GM12878 (cell line): ENCODE results near the gene DNAJC18. TPM values are rescaled to one million over a fixed set of nuclear protein-coding genes. Genes with fewer than 3 reads are reported as not detected.
A peak's percentile ranks its signal among the peaks of the same experiment; 100 is the strongest.

Experiments
- ATAC-seq: fragments of 200-7000 bp; cut with Tn5 transposase; 3 replicates; pipeline ENCODE4 v1.9.1; 2020; ENCODE audit warnings: mild to moderate bottlenecking, moderate library complexity
- BruUV-seq: library from RNA; stranded (reverse); fragments of 400-500 nt; replicated peaks from 2 replicates; lab custom pipeline; 2021; lab: Mats Ljungman, UMichigan
- CTCF ChIA-PET: fragments of 300-600 bp; sonication (Branson Sonifier 250); formaldehyde crosslinking; extraction: SDS; loops from one replicate; lab custom pipeline; 2021; ENCODE audit warnings: inconsistent platforms; lab: Yijun Ruan, JAX
- POLR2A ChIA-PET: fragments of 350-600 bp; formaldehyde crosslinking; extraction: SDS; loops from one replicate; lab custom pipeline; 2021; ENCODE audit warnings: inconsistent platforms; lab: Charles Lee
- RAD21 ChIA-PET: fragments of 300-600 bp; sonication (Branson Sonifier 250); formaldehyde crosslinking; loops from one replicate; lab custom pipeline; 2023; ENCODE audit warnings: antibody characterized with exemption; ENCODE audit not compliant: unreplicated experiment; lab: Charles Lee
- SMC1A ChIA-PET: fragments of 300-600 bp; sonication (Branson Sonifier 250); formaldehyde crosslinking; loops from one replicate; lab custom pipeline; 2023; ENCODE audit not compliant: unreplicated experiment, uncharacterized antibody; lab: Charles Lee
- DNase-seq: peaks from one replicate; pipeline ENCODE4 v3.0.0-alpha.2; 2011; ENCODE audit warnings: low read depth, low spot score
- FAIRE-seq: peaks from 3 replicates; lab custom pipeline; 2011; peaks lifted over from hg19 to GRCh38; lab: Jason Lieb, UNC
- H2AFZ ChIP-seq: 2 replicates; pipeline ENCODE4 v1.6.0; 2011; ENCODE audit warnings: low read depth, low read length, control low read depth; ENCODE audit not compliant: control insufficient read depth
- H3K27ac ChIP-seq: 2 replicates; pipeline ENCODE4 v1.5.1; 2011; ENCODE audit warnings: control low read depth; ENCODE audit not compliant: control insufficient read depth, insufficient read depth
- H3K27me3 ChIP-seq, 2 experiments: replicated peaks in 1 of 2; 2 replicates each; pipeline versions ENCODE4 v1.6.0 to v1.6.1; 2011; ENCODE audit warnings: low read length in 1 of 2; ENCODE audit not compliant: control insufficient read depth in 2 of 2, insufficient read depth in 2 of 2
- H3K36me3 ChIP-seq, 2 experiments: 2 replicates each; pipeline ENCODE4 v1.5.1; 2011; ENCODE audit warnings: low read length in 1 of 2; ENCODE audit not compliant: control insufficient read depth in 2 of 2, insufficient read depth in 2 of 2
- H3K4me1 ChIP-seq: 2 replicates; pipeline ENCODE4 v1.6.1; 2011; ENCODE audit warnings: mild to moderate bottlenecking, low read length, moderate library complexity, mixed read lengths; ENCODE audit not compliant: control insufficient read depth, insufficient read depth
- H3K4me2 ChIP-seq: 2 replicates; pipeline ENCODE4 v1.6.0; 2011; ENCODE audit warnings: control low read depth; ENCODE audit not compliant: control insufficient read depth, insufficient read depth
- H3K4me3 ChIP-seq: fragments of 200-600 bp; sonication (generic); 2 replicates; pipeline ENCODE4 v1.5.1; 2016
- H3K79me2 ChIP-seq: 2 replicates; pipeline ENCODE4 v1.6.0; 2011; ENCODE audit warnings: low read length; ENCODE audit not compliant: control insufficient read depth, insufficient read depth
- H3K9ac ChIP-seq: 2 replicates; pipeline ENCODE4 v1.8.0; 2011; ENCODE audit warnings: low read length, control low read depth, mixed read lengths; ENCODE audit not compliant: control insufficient read depth, insufficient read depth
- H3K9me3 ChIP-seq: replicated peaks from 3 replicates; pipeline ENCODE4 v1.5.1; 2011; ENCODE audit warnings: mild to moderate bottlenecking, low read length; ENCODE audit not compliant: control insufficient read depth, insufficient read depth
- H4K20me1 ChIP-seq: 2 replicates; pipeline ENCODE4 v1.6.0; 2011; ENCODE audit not compliant: control insufficient read depth, insufficient read depth
- ATF2 ChIP-seq: IDR thresholded peaks from 2 replicates; pipeline ENCODE4 v1.6.1; 2012; ENCODE audit warnings: low read length, inconsistent platforms
- BCL11A ChIP-seq: IDR thresholded peaks from 2 replicates; pipeline ENCODE4 v1.6.1; 2011; ENCODE audit warnings: low read depth, low read length
- BCLAF1 ChIP-seq: fragments of 450-650 bp; IDR thresholded peaks from 2 replicates; pipeline ENCODE4 v1.6.1; 2017; ENCODE audit warnings: antibody characterized with exemption, mild to moderate bottlenecking, moderate library complexity
- CBFB ChIP-seq: IDR thresholded peaks from 2 replicates; pipeline ENCODE4 v1.6.1; 2016; ENCODE audit warnings: antibody characterized with exemption, low read depth
- FOXM1 ChIP-seq: IDR thresholded peaks from 2 replicates; pipeline ENCODE4 v1.6.1; 2012; ENCODE audit warnings: low read depth, mild to moderate bottlenecking, inconsistent platforms, low read length, moderate library complexity
- GATAD2B ChIP-seq: fragments of 450-650 bp; conservative IDR thresholded peaks from 2 replicates; pipeline ENCODE4 v1.6.1; 2017; ENCODE audit warnings: low read depth, mild to moderate bottlenecking, moderate library complexity
- MTA2 ChIP-seq: fragments of 450-650 bp; IDR thresholded peaks from 2 replicates; pipeline ENCODE4 v1.6.1; 2016; ENCODE audit warnings: low read depth, mild to moderate bottlenecking, moderate library complexity
- SIX5 ChIP-seq: IDR thresholded peaks from 2 replicates; pipeline ENCODE4 v1.6.1; 2011; ENCODE audit warnings: mild to moderate bottlenecking, low read depth, low read length, moderate library complexity; ENCODE audit not compliant: severe bottlenecking
- TBL1XR1 ChIP-seq: IDR thresholded peaks from 2 replicates; pipeline ENCODE4 v1.6.1; 2012; ENCODE audit warnings: low read depth, low read length, improper control_type of control experiment
- TCF12 ChIP-seq: IDR thresholded peaks from 2 replicates; pipeline ENCODE4 v1.6.1; 2011; ENCODE audit warnings: low read depth, mild to moderate bottlenecking, low read length
- ZBED1 ChIP-seq: IDR thresholded peaks from 2 replicates; pipeline ENCODE4 v1.6.1; 2016; ENCODE audit warnings: borderline replicate concordance
- WGBS: methylation state at CpG from one replicate; pipeline ENCODE4 v1.1.6; 2016; ENCODE audit warnings: low lambda C conversion rate; ENCODE audit not compliant: insufficient replicate concordance, insufficient coverage; ENCODE audit errors: missing lambda C conversion rate; 5-methylcytosine and 5-hydroxymethylcytosine counted together
- in situ Hi-C: fragments of 300-500 bp; cut with MboI; formaldehyde crosslinking; loops from 9 replicates; pipeline ENCODE4 v1.14.3; 2018; ENCODE audit warnings: mixed read lengths
- intact Hi-C: fragments of 100-400 bp; cut with micrococcal nuclease; formaldehyde crosslinking; loops from one replicate; pipeline ENCODE4 v1.14.2; 2022; ENCODE audit not compliant: unreplicated experiment
- polyA plus RNA-seq, 11 experiments: library from polyadenylated mRNA; depleted of rRNA in 4 of 11; unstranded in 6 of 11; stranded (reverse) in 5 of 11; fragments of >200 nt; fragmentation: Nextera tagmentation in 4 of 11; fragmentation: Illumina TruSeq in 1 of 11; extraction: Ambion mirVana in 4 of 11; extraction: Trizol in 1 of 11; gene quantifications; 1 replicate in 1 of 11; 2 replicates in 10 of 11; pipeline versions ENCODE4 v1.2.1 to v1.2.3, GENCODE V29; 2011 to 2016; ENCODE audit warnings: inconsistent platforms in 2 of 11, missing spikeins in 2 of 11, low read depth in 1 of 11
- total RNA-seq, 4 experiments: library from RNA; depleted of rRNA in 3 of 4; stranded (reverse); fragments of >200 nt in 3 of 4; fragmentation: Illumina TruSeq in 1 of 4; extraction: Trizol in 1 of 4; gene quantifications; 2 replicates each; pipeline versions ENCODE4 v1.2.1 to v1.2.3, GENCODE V29; 2013 to 2021
- TF ChIP-seq, protein P1 (sequence below): fragments of 450-650 bp; IDR thresholded peaks from 2 replicates; pipeline ENCODE4 v1.6.1; 2017; ENCODE audit warnings: low read depth, mild to moderate bottlenecking, moderate library complexity
- TF ChIP-seq, protein P2 (sequence below): fragments of 450-650 bp; IDR thresholded peaks from 2 replicates; pipeline ENCODE4 v1.6.1; 2016; ENCODE audit warnings: mild to moderate bottlenecking
- TF ChIP-seq, protein P3 (sequence below): IDR thresholded peaks from 2 replicates; pipeline ENCODE4 v1.6.1; 2011; ENCODE audit warnings: low read depth, low read length, improper control_type of control experiment, borderline replicate concordance

DNAJC18 gene
- total and polyA plus RNA-seq, 10 of the 15 experiments (the other 5 are each of a cell fraction or from before 2014, with no cell fraction given): 6.4 to 26.7 (median 17.7) TPM

DNA sequence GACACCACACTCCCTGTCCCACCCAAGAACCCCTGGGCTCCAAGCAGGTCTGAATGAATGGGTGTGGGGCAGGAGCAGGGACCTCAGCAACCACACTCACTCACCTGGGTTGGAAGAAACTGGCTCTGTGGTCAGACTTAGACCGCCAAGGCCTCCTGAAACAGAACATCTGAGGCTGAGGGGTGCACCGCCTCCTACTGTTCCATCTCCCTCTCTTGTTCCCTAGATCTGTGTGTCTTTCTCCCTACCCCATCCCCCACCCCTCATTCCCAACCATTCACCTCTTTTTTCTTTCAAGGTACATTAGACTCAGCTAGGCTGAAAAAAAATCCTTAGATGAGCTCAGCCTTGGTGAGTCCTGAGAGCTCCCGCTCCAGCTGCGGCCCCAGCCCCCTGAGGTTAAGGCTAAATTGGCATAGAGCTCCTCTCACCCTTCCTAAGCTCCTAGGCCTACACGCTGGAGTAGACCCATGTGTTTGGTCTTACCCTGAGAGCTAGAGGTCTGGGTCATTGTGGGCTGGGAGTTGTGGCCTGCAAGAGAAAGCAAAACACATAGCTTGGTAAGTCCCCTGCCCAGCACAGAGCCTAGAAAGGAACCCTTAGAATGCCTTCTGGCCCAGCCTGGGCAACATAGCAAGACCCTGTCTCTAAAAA is 18.5 kb upstream of the DNAJC18 start:
- no peaks in the 10 kb centered on the region for H3K79me2 ChIP-seq
- ChIA-PET CTCF (interaction anchor here (0.6 to 4.4 kb wide), 9 partner anchors 8 to 114 kb away, joined by 3 to 39 read pairs (median 16); partner anchors contain the start of genes DNAJC18 and STING1), RAD21 (interaction anchor here (0.5 to 3.6 kb wide), 19 partner anchors 10 to 691 kb away, joined by 3 to 47 read pairs (median 5); partner anchors contain the start of genes DNAJC18, SMIM33 and STING1), SMC1A (interaction anchor here (0.7 to 4.1 kb wide), 12 partner anchors 8 to 63 kb away, joined by 3 to 32 read pairs (median 6); partner anchors contain the start of genes DNAJC18 and STING1), POLR2A (interaction anchor here (0.6 to 3.6 kb wide), 16 partner anchors 10 to 1732 kb away, joined by 3 to 53 read pairs (median 4); partner anchors contain the start of gene DNAJC18)
- in situ Hi-C loops: no loop called here
- H3K4me3 ChIP-seq: no peak overlapping the region; the same call in 1 of the 2 replicates
- no peak for DNase-seq
- 64% methylated on average over 5 of the region's 5 CpGs for WGBS
- peak overlapping the region; percentile 33; the same call in 1 of the 2 replicates for H3K9ac ChIP-seq
- H3K4me1 ChIP-seq: peaks cover 48% of the 10 kb centered on the region
- no peaks in the 10 kb centered on the region for H3K36me3 ChIP-seq
- FAIRE-seq: no peak
- H3K27me3 ChIP-seq: no peaks in the 10 kb centered on the region
- H3K27ac ChIP-seq: peak overlapping the region; percentile 46; the same call in 1 of the 2 replicates
- peak overlapping the region; percentile 53 for H3K4me2 ChIP-seq
- H3K9me3 ChIP-seq: no peaks in the 10 kb centered on the region
- H2AFZ ChIP-seq: no peak overlapping the region
- ATAC-seq: peak; percentile 59
- no peaks in the 10 kb centered on the region for H4K20me1 ChIP-seq
- no TSS peak for BruUV-seq
- intact Hi-C loops: loop anchor here (1.0 to 5.0 kb wide), 4 partner anchors 18 to 205 kb away; partner anchors contain the start of genes DNAJC18 and STING1
- TF ChIP-seq, protein P1, sequence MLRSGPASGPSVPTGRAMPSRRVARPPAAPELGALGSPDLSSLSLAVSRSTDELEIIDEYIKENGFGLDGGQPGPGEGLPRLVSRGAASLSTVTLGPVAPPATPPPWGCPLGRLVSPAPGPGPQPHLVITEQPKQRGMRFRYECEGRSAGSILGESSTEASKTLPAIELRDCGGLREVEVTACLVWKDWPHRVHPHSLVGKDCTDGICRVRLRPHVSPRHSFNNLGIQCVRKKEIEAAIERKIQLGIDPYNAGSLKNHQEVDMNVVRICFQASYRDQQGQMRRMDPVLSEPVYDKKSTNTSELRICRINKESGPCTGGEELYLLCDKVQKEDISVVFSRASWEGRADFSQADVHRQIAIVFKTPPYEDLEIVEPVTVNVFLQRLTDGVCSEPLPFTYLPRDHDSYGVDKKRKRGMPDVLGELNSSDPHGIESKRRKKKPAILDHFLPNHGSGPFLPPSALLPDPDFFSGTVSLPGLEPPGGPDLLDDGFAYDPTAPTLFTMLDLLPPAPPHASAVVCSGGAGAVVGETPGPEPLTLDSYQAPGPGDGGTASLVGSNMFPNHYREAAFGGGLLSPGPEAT: peak; percentile 34; the same call in 1 of the 2 replicates
- TF ChIP-seq SIX5: no peak
- 0 out of 2 replicates have a peak, but pooled peaks have one; percentile 39 for TF ChIP-seq BCL11A
- TF ChIP-seq GATAD2B: no peak
- peak; percentile 61; the same call in 1 of the 2 replicates for TF ChIP-seq CBFB
- TF ChIP-seq, protein P2, sequence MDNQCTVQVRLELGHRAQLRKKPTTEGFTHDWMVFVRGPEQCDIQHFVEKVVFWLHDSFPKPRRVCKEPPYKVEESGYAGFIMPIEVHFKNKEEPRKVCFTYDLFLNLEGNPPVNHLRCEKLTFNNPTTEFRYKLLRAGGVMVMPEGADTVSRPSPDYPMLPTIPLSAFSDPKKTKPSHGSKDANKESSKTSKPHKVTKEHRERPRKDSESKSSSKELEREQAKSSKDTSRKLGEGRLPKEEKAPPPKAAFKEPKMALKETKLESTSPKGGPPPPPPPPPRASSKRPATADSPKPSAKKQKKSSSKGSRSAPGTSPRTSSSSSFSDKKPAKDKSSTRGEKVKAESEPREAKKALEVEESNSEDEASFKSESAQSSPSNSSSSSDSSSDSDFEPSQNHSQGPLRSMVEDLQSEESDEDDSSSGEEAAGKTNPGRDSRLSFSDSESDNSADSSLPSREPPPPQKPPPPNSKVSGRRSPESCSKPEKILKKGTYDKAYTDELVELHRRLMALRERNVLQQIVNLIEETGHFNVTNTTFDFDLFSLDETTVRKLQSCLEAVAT: peak; percentile 61
- TF ChIP-seq, protein P3, sequence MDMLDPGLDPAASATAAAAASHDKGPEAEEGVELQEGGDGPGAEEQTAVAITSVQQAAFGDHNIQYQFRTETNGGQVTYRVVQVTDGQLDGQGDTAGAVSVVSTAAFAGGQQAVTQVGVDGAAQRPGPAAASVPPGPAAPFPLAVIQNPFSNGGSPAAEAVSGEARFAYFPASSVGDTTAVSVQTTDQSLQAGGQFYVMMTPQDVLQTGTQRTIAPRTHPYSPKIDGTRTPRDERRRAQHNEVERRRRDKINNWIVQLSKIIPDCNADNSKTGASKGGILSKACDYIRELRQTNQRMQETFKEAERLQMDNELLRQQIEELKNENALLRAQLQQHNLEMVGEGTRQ: no peak
- peak; percentile 59; the same call in 1 of the 2 replicates for TF ChIP-seq FOXM1
- TF ChIP-seq ZBED1: no peak
- TF ChIP-seq ATF2: no peak; the same call in 1 of the 2 replicates
- peak; percentile 73; the same call in 1 of the 2 replicates for TF ChIP-seq TCF12
- no peak for TF ChIP-seq BCLAF1
- TF ChIP-seq TBL1XR1: no peak
- TF ChIP-seq MTA2: no peak
